RWPE2 (cell line): ENCODE results near the gene LAMA1.
"Not testable (repeated sequence)": the region's sequence is repeated elsewhere in the genome, so short reads cannot be mapped to it uniquely, and the experiment has no call there.

Experiments used
- ATAC-seq: fragments of 200-7000 bp; cut with Tn5 transposase; 3 replicates; pipeline ENCODE4 v1.9.1; 2021; ENCODE audit warnings: low read depth
- DNase-seq: peaks from one replicate; pipeline ENCODE4 v3.0.0-alpha.2; 2020; ENCODE audit warnings: low spot score
- H3K27ac ChIP-seq: fragments of 450-650 bp; 2 replicates; pipeline ENCODE4 v1.5.1; 2017; ENCODE audit warnings: mild to moderate bottlenecking; ENCODE audit not compliant: poor library complexity, severe bottlenecking
- H3K27me3 ChIP-seq: fragments of 250-450 bp; sonication (Bioruptor Pico); 2 replicates; pipeline ENCODE4 v1.5.1; 2021; ENCODE audit warnings: mild to moderate bottlenecking, moderate library complexity; ENCODE audit not compliant: insufficient read depth, poor library complexity, severe bottlenecking
- H3K36me3 ChIP-seq: fragments of 250-450 bp; sonication (Bioruptor Pico); 2 replicates; pipeline ENCODE4 v1.5.1; 2020; ENCODE audit warnings: low read depth, mild to moderate bottlenecking, moderate library complexity
- H3K4me1 ChIP-seq: fragments of 250-450 bp; sonication (Bioruptor Pico); 2 replicates; pipeline ENCODE4 v1.5.1; 2021; ENCODE audit warnings: mild to moderate bottlenecking, moderate library complexity; ENCODE audit not compliant: insufficient read depth, poor library complexity, severe bottlenecking
- H3K4me3 ChIP-seq: fragments of 250-450 bp; sonication (Bioruptor Pico); 2 replicates; pipeline ENCODE4 v1.5.1; 2021; ENCODE audit warnings: mild to moderate bottlenecking, moderate library complexity; ENCODE audit not compliant: severe bottlenecking
- H3K9me3 ChIP-seq: fragments of 250-450 bp; sonication (Bioruptor Pico); 2 replicates; pipeline ENCODE4 v1.5.1; 2021; ENCODE audit warnings: mild to moderate bottlenecking, moderate library complexity; ENCODE audit not compliant: severe bottlenecking
- TF ChIP-seq, protein P1 (sequence below): fragments of 450-650 bp; IDR thresholded peaks from one replicate; pipeline ENCODE4 v1.5.1; 2017; ENCODE audit warnings: mild to moderate bottlenecking, moderate library complexity; ENCODE audit not compliant: poor library complexity, severe bottlenecking

The LAMA1 gene

DNA sequence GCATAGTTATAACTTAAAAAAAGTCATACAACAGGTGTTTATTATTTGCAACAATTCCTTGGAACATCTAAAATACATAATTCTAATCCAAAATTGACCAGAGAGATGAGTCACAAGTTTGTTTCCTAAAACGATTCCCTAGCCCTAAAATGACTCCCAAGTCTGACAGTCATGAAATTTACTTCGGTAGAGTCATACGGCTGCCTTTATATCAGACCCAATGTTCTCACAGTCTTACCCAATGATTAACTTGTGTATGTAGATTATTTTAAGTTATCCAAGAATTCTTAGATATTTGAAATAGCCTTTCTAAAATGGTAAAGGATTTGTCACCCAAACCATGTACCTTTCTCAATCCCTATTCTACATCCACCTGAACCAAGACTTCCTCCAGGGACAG, 174.9 kb downstream of the LAMA1 start:
- DNase-seq (no peak), ATAC-seq (no peak)
- Histone ChIP-seq H3K36me3 (no peaks in the 10 kb centered on the region), H3K27me3 (no peaks in the 10 kb centered on the region), H3K27ac (no peak overlapping the region), H3K4me3 (no peak overlapping the region), H3K9me3 (no peaks in the 10 kb centered on the region), H3K4me1 (no peaks in the 10 kb centered on the region)
- TF ChIP-seq, protein P1, sequence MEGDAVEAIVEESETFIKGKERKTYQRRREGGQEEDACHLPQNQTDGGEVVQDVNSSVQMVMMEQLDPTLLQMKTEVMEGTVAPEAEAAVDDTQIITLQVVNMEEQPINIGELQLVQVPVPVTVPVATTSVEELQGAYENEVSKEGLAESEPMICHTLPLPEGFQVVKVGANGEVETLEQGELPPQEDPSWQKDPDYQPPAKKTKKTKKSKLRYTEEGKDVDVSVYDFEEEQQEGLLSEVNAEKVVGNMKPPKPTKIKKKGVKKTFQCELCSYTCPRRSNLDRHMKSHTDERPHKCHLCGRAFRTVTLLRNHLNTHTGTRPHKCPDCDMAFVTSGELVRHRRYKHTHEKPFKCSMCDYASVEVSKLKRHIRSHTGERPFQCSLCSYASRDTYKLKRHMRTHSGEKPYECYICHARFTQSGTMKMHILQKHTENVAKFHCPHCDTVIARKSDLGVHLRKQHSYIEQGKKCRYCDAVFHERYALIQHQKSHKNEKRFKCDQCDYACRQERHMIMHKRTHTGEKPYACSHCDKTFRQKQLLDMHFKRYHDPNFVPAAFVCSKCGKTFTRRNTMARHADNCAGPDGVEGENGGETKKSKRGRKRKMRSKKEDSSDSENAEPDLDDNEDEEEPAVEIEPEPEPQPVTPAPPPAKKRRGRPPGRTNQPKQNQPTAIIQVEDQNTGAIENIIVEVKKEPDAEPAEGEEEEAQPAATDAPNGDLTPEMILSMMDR, result no peak

DNA sequence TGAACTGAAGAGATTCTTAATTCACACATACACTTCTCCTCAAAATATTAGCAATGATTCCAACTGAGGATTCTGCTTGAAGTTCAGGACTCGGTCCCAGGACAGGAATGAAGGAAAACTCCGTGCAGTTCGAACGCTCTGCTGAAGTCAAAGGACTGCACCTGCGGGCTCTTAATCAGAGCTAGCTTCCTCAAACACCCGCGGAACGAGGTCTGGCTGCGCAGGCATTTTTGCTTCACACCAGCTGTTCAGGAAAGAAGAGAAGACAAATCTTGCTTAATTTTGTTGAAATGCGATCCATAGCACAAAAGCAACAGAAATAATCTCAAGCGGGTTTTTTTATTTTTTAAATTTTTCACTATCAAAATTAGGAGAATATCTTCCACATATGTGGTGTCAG, 175.6 kb downstream of the LAMA1 start:
- H3K27me3 ChIP-seq, result no peaks in the 10 kb centered on the region
- H3K4me3 ChIP-seq, result no peak overlapping the region
- no peaks in the 10 kb centered on the region for H3K9me3 ChIP-seq
- TF ChIP-seq, protein P1, result no peak
- DNase-seq (no peak), ATAC-seq (no peak)
- H3K4me1 ChIP-seq, result no peaks in the 10 kb centered on the region
- no peak overlapping the region for H3K27ac ChIP-seq
- H3K36me3 ChIP-seq, result no peaks in the 10 kb centered on the region

DNA sequence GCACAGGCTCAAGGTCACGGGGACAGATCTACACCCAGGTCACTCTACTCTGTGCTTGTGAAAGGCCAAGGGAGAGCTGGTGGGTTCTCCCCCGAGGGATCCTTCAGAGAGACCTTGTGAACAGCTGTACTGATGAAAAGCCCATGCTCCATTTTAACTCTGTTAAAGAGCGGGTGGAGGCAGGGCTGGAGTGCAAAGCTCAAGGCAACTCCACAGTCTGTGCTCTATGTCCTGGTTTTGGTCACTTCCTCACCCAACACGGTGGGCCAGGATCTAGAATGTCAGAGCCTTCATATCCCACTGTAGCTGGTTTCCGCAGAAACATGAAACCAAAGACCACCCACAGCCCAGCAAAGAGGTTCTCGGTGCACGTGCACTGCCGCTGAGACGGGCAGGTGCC, 177.1 kb downstream of the LAMA1 start:
- Histone ChIP-seq H3K36me3 (no peaks in the 10 kb centered on the region), H3K27ac (no peak overlapping the region), H3K27me3 (no peaks in the 10 kb centered on the region), H3K4me3 (no peak overlapping the region), H3K9me3 (no peaks in the 10 kb centered on the region), H3K4me1 (no peaks in the 10 kb centered on the region)
- TF ChIP-seq, protein P1, result no peak
- ATAC-seq (no peak), DNase-seq (no peak)

DNA sequence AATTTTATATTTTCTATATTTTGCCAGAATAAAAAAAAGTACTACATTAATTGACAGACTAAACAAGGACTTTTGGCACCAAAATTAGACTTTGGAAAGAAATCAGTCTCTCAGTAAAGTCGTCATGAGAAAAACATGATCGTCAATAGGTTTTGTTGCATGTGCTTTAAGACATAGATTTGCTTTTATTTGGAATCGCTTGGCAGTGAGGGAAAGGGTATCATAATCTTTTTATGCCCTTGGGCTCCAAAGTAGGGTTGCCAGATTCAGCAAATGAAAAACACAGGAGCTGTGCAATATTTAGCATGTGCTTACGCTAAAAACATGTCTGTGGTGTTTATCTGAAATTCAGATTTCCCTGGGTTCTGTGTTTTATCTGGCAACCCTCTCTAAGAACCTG, 177.6 kb downstream of the LAMA1 start:
- H3K9me3 ChIP-seq, result no peaks in the 10 kb centered on the region
- DNase-seq (no peak), ATAC-seq (no peak)
- no peak overlapping the region for H3K27ac ChIP-seq
- H3K27me3 ChIP-seq, result no peaks in the 10 kb centered on the region
- H3K36me3 ChIP-seq, result no peaks in the 10 kb centered on the region
- TF ChIP-seq, protein P1, result no peak
- no peaks in the 10 kb centered on the region for H3K4me1 ChIP-seq
- no peak overlapping the region for H3K4me3 ChIP-seq

DNA sequence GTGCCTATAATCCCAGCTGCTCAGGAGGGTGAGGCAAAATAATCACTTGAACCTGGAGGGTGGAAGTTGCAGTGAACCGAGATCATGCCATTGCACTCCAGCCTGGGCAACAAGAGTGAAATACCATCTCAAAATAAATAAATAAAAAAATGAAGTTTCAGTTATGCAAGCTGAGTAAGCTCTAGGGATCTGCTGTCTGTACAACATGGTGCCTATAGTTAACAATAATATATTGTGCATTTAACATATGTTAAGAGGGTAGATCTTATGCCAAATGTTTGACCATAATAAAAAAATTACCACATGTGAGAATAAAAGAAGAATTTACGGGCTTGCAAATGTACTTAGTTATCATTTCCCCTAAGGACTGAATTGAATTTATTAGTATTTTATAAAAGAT, 179.2 kb downstream of the LAMA1 start:
- not testable (repeated sequence) for H3K27me3 ChIP-seq, ATAC-seq, H3K36me3 ChIP-seq, H3K4me1 ChIP-seq, DNase-seq, H3K4me3 ChIP-seq, H3K27ac ChIP-seq, H3K9me3 ChIP-seq
